NCI-H2171 (cell line): Measurements from ENCODE around the gene TM2D1.
"Not testable (repeated sequence)": the region's sequence is repeated elsewhere in the genome, so short reads cannot be mapped to it uniquely, and the experiment has no call there.

Experiments used
- DNase-seq: peaks from one replicate; lab custom pipeline; 2025; lab: John Stamatoyannopoulos, UW

The TM2D1 gene

GRCh38 chr1:61718996-61719663 lies 5.8 kb downstream of the TM2D1 start:
- not testable (repeated sequence) for DNase-seq

GRCh38 chr1:61711969-61712368 lies 13.0 kb downstream of the TM2D1 start:
- DNase-seq = no peak

GRCh38 chr1:61711257-61711656 lies 13.7 kb downstream of the TM2D1 start:
- DNase-seq = not testable (repeated sequence)

GRCh38 chr1:61709908-61710289 lies 15.0 kb downstream of the TM2D1 start:
- DNase-seq = no peak

DNA sequence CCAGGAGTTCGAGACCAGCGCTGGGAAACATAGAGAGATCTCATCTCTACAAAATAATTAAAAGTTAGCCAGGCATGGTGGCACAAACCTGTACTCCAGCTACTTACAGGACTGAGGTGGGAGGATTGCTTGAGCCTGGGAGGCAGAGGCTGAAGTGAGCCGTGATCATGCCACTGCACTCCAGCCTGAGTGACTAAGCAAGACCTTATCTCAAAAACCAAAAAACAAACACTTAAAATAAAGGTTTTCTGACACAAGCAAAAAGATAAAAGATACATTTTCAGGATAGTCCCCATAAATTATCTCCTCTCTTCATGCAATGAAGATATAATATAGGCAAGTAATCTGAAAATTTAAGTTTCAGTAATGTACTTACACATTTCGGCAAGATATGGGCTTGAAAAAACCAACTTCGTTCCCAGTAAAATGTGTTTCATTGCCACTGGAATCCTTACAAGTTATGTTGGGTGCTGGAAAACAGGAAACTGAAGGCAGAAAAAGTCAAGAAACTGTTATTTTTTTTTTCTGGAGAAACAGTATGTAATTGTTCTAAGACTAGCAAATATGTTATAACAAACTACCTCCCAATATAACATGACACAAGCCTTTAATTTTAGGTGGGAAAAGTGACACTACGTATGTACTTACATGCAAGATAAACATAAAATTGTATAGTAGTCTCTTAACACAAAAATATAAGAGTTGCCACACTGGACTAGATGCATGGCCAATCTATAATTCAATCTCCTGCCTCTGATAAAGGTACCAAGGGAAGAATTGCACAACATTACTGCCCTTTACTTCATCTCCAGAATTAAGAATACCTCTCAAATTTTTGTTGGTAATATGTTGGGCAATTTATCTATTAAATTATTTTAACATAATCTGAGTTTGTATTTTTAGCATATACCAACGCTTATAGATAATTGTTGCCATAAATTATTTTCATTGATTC lies 15.7 kb downstream of the TM2D1 start:
- no peak for DNase-seq

DNA sequence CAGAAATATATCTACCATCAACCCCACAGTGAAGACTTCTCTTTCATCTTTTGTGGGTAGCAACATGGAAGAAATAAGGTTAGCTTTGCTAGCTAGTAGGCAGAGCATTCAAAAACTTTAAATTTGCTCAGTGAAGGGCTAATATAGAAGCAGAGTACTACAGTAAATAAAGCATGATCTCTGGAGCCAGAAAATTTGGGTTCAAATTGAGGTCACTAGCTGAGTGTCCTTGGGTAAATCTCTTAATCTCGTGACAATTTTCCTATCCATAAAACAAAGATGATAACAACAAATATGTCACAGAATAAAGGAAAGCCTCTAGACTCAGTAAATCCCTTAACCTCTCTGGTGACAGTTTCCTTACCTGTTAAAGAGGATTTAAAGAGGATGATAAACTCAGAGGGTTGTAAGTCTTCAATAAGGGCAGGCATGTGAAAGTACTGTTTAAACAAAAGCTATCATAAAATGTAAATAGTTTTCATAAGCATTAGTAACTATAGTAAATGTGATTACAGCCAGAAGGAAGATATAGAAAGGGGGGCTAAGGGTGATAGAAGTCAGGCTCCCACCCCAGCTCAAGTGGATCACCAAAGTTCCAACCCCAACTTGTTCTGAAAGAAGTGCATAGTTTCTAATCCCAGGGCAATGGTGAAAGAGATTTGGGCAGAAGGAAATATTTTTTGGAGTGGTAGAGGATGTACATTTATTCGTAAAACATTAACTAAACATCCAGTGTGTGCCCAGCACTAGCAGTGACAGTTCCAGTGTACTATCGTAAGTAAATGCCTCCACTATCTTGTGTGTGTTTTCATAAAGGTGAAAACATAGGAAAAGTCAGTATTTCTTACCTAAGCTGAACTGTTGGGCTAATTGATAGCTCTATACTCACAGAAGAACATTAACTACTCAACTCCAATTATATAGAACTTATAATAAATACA lies 24.8 kb downstream of the TM2D1 start:
- no peak for DNase-seq

- no peak for DNase-seq
These were observed 32.7 kb downstream of the TM2D1 start for GRCh38 chr1:61692155-61692800.

DNA sequence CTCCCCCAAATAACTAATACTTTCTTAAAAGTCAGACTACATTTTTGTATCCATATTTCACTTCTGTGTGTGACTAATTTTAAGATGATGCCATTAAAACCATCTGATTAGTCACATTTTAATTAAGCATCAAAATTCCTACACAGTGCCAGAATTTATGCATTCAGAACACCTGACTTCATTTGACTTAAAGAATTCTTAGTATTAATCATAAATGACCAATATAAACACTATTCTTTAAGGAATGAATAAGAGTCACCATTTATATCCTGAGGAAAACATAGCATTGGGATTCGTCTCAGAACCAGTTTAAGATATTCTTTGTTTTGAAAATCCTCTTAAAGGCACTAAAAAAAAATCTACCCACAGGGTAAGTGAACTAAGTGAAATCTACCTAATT lies 37.0 kb downstream of the TM2D1 start:
- no peak for DNase-seq

GRCh38 chr1:61682891-61683290 lies 42.0 kb downstream of the TM2D1 start:
- DNase-seq = no peak

DNA sequence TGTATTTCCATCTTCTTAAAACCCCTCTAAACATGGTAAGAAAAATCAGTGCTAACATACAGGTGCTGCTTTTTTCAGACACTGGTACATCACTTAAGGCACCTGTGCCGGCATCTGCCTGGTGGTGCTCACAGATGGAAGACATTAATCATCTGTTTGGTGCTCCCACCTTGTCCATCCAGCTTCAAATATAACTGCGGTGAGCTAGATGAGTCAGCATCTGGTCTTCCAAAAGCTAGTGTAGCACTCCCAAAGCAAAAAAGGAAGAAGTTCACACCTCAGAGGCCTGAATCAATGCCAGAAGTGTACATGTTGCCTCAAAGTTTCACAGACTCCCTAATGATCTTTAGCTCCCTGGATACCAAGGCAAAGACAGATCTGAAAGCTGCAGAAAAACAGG lies 44.4 kb downstream of the TM2D1 start:
- no peak for DNase-seq

DNA sequence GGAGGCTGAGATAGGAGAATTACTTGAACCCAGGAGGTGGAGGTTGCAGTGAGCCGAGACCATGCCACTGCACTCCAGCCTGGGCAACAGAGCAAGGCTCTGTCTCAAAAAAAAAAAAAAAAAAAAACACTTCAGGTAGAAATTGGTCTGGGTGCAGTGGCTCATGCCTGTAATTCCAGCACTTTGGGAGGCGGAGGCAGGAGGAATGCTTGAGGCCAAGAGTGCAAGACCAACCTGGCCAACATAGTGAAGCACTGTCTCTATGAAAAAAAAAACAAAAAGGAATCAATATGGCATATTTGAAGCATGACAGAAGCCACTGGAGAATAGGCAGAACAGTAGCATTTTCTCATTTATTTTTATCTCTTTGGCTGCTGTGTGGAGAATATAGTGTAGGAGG lies 48.1 kb downstream of the TM2D1 start:
- DNase-seq = not testable (repeated sequence)

GRCh38 chr1:61674221-61674620 lies 50.7 kb downstream of the TM2D1 start:
- no peak for DNase-seq

GRCh38 chr1:61672376-61672775 lies 52.6 kb downstream of the TM2D1 start:
- DNase-seq = no peak

- DNase-seq = no peak
These were observed 54.5 kb downstream of the TM2D1 start for GRCh38 chr1:61670445-61670844.

DNA sequence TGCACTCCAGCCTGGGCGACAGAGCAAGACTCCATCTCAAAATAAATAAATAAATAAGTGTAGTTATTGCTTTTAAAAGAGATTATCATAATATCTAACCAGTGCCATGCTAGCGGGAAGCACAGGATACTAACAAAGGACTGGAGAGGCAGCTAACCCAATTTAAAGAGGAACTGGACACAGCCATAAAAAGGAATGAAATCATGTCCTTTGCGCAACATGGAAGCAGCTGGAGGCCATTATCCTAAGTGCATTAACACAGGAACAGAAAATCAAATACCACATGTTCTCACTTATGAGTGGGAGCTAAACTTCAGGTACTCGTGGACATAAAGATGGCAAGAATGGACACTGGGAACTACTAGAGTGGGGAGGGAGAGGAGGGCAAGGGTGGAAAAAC lies 54.9 kb downstream of the TM2D1 start:
- DNase-seq = no peak

DNA sequence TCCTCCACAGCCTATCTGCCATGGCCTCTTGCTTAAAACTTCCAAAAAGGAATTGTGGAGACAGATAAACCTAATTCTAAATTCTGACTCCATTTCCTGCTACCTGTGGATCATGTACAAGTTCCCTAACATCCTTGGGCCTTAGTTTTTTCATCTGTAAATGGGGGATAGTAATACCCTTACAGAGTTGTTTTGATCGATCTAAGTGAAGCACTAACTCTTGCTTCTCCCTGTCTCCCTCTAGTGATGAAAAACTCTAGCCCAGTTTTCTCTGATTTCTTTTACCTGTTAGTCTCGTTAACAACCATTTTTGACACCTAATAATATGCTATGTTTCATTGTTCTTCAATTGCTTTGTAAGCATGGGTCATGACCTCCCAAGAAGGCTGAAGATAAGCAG lies 65.9 kb downstream of the TM2D1 start:
- no peak for DNase-seq

DNA sequence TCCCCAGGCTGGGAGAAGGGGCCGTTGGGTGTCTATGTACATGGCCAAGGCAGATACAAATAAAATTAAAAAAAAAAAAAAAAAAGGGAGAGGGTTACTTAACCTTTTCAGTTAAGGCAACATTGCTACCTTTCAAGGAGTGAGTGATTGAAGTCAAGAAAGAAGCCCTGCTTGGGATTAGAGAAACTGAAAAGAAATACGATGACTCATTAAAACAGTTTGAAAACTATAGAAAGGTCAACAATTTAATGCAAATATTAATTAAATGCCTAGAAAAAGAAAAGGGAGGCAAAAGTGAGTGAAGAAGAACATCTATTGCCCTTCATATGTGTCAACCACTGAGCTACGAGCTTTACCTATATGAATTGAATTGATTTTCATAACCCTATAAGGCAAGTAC lies 69.5 kb downstream of the TM2D1 start:
- DNase-seq = no peak

GRCh38 chr1:61654067-61654466 lies 70.9 kb downstream of the TM2D1 start:
- no peak for DNase-seq

GRCh38 chr1:61648983-61649742 lies 75.8 kb downstream of the TM2D1 start:
- DNase-seq = no peak

GRCh38 chr1:61647142-61647541 lies 77.8 kb downstream of the TM2D1 start:
- DNase-seq = no peak

DNA sequence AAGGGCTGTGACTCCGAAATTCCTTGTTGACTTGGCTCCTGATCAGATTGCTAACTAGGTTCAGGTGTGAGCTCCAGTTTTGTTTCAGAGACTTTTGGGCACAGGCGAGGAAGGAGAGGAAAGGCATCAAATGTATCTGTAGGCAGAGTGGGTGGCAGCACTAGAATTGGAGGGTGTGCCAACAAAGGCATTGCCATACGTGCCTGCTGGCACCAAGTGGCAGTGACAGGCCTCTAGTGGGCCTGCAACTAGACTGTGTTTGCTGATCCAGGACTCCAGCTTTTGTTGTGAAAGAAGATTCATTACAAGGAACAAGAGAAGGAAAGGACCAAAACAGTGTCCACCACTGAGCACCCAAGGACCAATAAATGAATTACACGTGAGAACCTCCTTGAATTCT lies 79.5 kb downstream of the TM2D1 start:
- DNase-seq = no peak
